HG03066 (cell line): ENCODE measurements around the gene RHAG.
"Not testable (repeated sequence)": the region's sequence is repeated elsewhere in the genome, so short reads cannot be mapped to it uniquely, and the experiment has no call there.

ENCODE experiments used
- ATAC-seq: cut with Tn5 transposase; IDR thresholded peaks from one replicate; pipeline ENCODE4 v1.9.1; 2021; ENCODE audit warnings: low read depth; ENCODE audit not compliant: unreplicated experiment

The RHAG gene

DNA sequence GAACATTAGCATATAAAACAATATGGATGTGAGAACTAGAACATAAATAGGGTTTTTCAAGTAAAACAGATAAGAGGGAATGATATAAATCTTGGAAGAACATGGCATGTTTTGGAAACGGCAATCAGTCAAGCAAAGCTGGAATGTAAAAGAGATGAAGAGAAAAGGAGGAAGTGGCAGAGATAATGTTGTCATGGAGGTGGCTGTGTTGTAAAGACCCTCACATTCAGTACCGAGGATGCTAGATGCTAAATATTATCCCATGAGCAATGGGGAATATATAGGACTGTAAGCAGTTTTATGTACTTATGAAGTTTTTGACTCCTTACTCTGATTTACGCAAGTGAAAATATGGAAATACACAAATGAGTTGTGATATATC is 702 bp upstream of the RHAG start:
- ATAC-seq = no peak

DNA sequence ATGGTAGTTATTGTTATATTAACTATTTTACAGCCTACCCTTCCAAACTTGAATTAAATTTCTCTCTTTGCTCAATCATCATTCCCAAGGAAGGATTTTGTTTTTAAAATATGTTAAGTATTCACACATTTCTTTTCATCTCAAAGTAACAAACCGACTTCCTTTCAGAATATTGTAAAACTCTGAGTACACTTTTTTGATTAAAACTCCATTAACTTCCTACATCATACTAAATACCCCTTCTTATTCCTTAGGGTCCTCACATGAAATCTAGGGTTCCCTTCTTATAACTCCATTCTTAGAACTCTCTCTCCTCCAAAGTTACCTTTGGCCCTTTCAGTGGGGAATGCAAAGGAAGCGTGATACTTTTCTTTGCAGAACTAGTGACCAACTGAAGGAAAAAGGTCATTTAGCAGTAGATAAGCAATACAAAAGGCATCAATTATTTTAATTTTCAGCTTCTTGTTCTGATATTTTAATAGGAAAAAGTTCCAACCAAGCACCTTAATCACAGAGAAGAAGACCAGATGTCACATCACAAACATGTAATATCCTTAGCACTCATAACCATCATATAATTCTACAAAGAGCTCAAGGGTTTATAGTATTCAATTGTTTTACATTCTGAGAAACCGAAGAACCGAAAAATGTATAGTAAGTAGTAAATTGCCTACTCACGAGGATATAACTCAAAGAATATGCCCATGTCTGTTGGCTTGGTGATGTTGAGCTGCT is 494 bp downstream of the RHAG start:
- no peak for ATAC-seq

DNA sequence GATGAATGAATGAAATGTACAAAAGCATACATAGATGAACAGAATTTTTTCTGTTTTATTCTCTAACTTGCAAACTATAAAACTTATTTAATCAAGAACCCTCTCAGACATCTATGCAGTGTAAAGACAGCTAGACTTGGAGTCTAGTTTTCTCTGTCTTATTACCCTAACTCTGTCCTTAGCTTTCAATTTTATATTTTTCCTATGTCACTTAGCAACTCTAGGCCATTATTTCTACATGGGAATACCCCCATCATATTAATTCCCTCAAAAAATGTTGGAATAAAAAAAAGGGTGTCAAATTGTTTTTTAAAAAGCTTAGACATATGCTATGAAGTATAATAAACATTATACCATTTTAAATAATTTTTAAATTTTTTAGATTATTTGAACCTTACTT is 1.2 kb downstream of the RHAG start:
- no peak for ATAC-seq

DNA sequence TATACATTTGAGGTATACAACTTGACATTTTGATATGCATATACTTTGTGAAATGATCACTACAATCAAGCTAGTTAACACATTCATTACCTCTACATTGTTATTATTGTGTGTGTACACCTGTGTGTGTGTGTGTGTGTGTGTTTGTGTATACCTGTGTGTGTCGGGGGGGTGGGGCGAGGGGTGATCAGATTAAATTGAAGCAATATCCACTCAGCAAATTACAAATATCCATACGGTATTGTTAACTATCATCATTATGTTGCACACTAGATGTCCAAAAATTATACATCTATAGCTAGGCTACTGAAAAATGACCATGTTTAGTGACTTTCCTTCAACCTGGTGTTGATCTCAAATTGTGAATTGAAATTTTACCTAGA is 1.8 kb downstream of the RHAG start:
- no peak for ATAC-seq

DNA sequence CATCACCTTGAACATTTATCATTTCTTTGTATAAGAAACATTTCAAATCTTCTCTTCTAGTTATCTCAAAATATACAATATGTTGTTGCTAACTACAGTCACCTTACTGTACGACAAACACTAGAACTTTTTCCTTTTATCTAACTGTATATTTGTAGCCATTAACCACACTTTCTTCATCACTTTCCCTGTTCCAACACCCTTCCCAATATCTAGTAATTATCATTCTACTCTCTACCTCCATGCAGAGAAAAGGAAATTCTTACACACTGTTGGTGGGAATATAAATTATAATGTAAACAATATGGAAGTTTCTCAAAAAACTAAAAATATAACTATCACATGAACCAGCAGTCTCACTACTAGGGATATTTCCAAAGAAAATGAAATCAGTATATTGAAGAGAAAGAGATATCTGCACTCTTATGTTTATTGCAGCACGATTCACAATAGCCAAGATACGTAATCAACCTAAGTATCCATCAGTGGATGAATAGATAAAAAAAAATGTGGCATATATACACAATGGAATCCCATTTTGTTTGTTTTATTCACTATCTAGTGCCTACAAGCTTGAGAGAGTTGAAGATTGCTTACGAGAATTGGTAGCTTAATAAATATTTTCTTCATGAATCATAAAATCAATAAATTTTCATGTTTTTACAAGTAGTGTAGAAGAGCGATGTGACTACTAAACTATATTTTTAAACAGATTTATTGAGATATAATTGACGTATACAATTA is 2.4 kb downstream of the RHAG start:
- no peak for ATAC-seq

DNA sequence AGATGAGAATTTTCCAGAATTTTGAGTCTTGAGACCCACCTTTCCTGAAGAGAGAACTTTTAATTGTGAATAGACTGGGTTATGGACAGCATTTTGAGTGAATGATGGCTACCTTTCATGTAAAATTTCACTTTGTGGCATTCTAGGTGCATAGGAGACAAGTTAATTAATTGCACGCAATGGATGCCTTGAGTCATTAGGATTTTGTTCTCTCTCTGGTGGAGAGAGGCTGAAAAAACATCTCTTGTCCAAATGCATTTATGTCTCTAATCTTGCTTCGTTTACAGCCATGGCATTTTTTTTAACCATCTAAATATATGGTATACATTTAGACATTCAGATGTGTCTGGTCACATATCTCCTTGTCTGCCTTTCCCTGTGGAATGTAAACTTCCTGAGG is 3.1 kb downstream of the RHAG start:
- no peak for ATAC-seq

DNA sequence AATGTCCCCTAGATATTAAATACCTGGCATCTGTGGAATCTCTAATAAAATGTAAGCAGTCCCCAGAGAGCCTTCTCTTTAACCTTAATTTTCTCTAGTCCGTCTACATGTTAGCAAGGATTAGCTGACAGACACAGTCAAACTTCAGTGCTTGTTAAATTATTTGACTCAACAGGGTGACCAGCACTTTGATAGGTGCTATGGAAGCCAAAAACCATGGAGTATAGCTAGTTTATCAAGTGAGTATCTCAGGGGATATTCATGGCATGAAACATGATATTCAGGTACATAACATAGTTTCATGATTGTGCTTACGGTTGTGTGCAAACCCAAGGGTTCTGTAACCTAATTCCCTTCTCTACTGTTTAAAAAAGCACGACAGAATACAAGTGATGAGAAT is 3.9 kb downstream of the RHAG start:
- no peak for ATAC-seq

DNA sequence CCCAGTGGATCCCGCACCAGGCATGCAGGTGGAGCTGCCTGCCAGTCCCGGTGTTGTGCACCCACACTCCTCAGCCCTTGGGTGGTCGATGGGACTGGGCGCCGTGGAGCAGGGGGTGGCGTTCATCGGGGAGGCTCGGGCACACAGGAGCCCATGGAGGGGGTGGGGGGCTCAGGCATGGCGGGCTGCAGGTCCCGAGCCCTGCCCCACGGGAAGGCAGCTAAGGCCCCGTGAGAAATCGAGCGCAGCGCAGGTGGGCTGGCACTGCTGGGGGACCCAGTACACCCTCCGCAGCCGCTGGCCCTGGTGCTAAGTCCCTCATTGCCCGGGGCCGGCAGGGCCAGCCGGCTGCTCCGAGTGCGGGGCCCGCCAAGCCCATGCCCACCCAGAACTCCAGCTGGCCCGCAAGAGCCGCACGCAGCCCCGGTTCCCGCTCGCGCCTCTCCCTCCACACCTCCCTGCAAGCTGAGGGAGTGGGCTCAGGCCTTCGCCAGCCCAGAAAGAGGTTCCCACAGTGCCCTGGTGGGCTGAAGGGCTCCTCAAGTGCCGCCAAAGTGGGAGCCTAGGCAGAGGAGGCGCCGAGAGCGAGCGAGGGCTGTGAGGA is 7.1 kb downstream of the RHAG start:
- ATAC-seq = not testable (repeated sequence)

DNA sequence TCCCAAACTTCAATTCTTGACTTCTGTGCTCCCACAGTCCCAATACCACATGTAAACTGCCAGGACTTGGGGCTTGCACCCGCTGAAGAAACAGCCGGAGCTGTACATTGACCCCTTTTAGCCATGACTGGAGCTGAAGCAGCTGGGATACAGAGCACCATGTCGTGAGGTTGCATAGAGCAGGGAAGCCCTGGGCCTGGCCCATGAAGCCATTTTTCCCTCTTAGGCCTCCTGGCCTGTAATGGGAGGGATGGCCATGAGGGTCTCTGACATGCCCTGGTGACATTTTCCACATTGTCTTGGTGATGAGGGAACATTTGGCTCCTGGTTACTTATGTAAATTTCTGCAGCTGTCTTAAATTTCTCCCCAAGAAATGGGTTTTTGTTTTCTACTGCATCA is 9.8 kb downstream of the RHAG start:
- no peak for ATAC-seq

DNA sequence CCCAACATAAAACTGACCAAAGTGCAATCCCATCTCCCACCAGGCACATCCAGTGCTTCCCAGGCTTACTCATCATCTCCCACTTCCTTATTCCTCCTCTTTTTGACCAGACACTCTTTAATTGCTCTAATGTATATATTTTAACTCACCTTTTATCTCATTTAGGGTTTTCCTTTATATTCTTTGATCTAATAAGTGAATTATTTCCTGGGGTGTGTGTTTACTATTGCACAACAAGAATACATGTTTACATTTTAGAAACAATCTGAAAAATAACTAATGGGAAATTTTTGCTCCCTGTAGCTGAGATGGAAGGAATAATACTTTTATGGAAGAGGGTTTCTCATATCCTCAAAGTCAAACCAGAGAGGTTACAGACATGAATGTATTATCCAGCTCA is 18.4 kb downstream of the RHAG start:
- no peak for ATAC-seq

DNA sequence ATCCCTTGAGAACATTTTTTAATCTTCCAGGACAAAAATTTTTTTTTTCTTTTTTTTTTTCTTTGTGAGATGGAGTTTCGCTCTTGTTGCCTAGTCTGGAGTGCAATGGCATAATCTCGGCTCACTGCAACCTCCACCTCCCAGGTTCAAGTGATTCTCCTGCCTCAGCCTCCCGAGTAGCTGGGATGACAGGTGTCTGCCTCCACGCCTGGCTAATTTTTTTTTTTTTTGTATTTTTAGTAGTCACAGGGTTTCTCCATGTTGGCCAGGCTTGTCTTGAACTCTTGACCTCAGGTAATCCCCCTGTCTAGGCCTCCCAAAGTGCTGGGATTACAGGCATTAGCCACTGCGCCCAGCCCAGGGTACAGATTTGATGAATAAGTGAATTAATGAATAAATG is 22.5 kb downstream of the RHAG start:
- not testable (repeated sequence) for ATAC-seq

DNA sequence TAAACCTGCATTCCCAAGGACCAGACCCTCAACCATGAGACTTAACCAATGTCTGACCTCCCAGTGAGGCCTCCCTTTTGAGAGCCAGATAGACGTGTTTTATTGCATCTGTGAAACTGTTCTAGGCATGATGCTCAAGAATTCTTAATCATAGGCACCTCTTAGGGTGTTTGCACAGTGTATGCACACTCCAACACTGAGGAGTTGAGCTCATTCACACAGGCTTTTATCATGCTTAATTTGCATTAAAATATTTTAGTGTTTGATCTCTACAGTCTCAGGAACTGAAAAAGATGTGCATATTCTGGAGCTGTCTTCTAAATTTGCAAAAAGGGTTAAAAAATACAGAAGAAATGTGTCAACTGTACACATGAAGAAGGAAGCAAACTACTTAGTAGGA is 27.4 kb downstream of the RHAG start:
- ATAC-seq = no peak

DNA sequence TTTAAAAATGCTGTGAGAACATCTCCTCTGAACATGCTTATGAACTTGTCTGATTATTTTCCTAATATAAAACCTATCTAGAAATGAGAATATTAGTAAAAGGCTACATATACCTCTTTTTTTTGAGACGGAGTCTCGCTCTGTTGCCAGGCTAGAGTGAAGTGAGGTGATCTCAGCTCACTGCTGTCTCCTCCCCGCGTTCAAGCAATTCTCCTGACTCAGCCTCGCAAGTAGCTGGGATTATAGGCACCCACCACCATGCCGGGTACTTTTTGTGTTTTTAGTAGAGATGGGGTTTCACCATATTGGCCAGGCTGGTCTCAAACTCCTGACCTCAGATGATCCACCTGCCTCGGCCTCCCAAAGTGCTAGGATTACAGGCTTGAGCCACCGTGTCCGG is 28.4 kb downstream of the RHAG start:
- ATAC-seq = not testable (repeated sequence)

DNA sequence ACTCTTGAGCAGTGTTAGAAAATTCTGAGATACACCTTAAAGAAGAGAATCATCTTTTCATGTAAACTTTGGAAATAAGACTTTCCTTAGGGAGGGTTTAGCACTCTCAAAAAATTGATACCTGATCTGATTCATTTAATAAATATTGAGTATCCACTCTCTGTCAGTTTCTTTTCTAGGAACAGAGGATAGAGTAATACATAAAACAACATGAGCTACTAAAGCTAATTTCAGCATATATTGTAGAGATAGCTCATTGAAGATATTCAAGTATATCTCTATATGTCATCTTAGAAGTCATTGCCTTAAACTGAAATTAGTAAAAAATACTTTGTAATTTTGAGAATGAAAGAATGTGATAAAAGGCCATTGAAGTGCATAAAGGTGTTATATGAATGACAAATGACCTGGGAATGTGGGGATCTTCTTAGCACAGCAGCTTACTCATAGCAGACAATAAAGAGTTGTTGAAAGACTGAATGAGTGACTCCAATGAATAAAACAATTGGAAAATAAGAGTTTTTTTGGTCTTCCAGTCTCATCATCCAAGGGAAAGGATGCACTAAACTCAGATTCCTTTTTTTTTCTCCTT is 29.2 kb downstream of the RHAG start:
- no peak for ATAC-seq

DNA sequence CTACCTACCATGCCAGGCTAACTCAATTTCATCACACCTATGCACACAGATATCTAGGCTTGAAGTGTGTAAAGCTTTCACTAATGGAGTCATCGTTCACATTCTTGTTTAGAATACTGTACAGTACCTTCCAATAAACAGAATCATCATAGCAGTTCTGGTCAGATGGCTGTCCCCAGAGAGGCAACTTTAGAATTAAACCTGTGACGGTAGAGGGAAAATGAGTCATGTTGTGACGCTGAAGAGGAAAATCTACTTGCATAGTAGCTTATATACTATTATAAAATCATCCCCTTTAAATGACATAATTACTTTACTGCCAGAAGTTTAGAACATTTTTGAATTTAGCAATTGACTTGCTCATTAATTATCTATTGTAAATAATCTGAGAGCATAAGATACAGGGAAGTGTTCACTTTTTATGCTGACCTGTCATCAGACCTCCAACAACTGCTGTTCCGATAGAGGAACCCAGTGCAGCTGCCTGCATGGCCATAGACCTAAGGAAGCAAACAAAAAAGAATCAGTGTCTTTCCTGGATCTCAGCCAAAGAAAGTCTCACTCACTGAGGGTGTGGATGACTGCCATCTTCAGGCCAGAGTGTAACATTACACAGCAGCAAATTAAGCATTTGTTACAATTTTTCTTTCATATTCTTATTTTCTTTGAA is 29.8 kb downstream of the RHAG start:
- ATAC-seq = peak; percentile 97

DNA sequence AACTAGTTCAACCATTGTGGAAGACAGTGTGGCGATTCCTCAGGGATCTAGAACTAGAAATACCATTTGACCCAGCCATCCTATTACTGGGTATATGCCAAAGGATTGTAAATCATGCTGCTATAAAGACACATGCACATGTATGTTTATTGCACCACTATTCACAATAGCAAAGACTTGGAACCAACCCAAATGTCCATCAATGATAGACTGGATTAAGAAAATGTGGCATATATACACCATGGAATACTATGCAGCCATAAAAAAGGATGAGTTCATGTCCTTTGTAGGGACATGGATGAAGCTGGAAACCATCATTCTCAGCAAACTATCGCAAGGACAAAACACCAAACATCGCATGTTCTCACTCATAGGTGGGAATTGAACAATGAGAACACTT is 32.6 kb downstream of the RHAG start:
- not testable (repeated sequence) for ATAC-seq

DNA sequence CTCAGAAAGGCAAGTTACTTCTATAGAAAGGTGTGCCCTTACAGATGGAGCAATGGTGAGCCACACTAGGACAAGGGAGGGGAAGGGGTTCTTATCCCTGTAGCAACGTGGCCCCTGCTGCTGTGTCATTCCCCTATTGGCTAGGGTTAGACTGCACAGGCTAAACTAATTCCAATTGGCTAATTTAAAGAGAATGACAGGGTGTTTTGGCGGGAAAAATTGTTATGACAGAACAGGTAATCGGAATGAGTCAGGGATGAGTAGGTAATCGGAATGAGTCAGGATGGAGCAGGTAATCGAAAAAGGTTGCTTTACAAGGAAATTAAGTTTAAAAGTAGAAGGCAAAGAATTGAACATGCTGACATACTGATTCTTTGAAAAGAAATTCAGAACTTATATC is 49.4 kb downstream of the RHAG start:
- not testable (repeated sequence) for ATAC-seq

DNA sequence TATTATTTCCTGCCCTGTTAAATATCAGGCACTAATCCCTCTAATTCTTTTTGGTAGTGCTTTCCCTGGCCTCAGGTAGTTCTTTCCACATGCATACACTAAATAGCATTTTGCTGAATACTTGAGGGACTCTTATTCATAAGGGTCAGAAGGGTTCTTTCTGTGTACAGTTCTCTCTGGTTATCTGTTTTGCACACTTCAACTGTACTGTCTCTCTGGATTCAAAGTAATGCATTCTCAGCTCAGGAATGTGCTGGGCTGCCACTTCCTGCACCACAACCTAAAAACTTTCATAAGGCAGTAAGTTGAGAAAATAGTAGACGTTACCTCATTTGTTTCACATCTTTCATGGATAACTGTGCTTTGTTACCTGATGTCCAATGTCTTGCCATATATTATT is 54.1 kb downstream of the RHAG start:
- ATAC-seq = no peak

DNA sequence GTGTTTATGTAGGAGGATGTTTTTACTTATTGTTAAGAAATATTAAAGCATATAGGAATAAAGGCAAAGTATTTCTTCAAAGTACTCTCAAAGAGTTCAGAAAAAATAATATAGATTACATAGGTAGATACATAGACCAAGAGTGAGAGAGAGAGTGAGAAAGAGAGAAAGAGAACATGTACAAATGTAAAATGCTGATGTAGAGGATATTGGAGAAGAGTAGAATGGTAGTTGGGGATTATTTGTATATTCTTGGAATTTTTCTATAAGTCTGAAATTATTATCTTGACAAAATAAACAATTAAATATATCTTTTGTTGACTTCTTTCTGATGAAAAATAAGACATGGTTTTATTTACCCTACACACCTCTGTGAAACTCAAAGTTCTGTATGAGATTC is 57.0 kb downstream of the RHAG start:
- ATAC-seq = no peak

DNA sequence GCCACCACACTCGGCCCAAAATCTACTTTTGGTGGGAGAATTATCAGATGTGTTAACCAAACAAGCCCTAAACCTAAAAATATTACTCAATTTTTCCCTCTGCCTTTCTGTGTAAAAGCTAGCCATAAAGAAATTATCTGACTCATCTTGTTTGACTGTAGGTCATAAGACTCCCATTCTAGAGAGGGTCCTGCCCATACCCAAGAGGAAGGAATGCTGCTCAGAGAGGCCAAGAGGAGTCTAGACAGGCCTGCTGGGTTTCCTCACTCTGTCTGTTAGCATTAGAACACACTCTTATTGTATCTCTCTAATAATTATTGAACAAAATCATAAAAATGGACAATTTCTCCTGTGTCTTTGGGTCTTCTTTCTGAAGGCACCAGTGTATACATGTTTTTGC is 60.0 kb downstream of the RHAG start:
- no peak for ATAC-seq

DNA sequence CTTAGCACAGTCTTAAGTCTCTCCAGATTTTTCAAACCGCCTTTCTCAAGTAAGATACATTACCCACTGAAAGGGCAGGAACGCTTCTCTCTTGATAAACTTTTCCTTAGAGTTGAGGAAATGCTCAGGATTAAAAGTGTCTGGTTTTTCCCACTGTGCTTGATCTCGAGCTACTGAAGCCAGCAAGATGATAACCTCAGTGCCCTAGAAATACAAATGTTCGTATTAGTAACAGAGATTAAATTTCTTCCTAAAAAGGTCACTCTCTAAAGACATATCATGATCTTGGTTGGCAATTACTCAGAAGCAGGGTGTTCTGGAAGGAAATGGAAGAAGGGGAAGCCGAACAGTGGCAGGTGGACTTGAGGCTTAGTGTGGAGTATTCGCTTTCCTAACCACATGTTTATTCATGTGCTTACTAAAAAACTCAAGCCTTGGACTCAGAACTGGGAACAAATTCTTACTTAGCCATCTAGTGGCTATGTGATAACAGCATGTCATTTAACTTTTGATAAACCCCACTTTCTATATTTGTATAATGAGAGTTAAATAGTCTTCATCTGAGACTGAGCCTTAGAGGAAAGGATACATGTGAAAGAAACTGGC is 66.1 kb downstream of the RHAG start:
- ATAC-seq = no peak
